ENCODE results near the gene KDR. TPM values are rescaled to one million over a fixed set of nuclear protein-coding genes. Genes with fewer than 3 reads are reported as not detected.

The KDR gene
- total RNA-seq, result 22.9 TPM

- H3K4me1 ChIP-seq, result no peaks in the 10 kb centered on the region
- no peaks in the 10 kb centered on the region for H3K27me3 ChIP-seq
- H3K36me3 ChIP-seq, result no peaks in the 10 kb centered on the region
- TF ChIP-seq CTCF (IDR thresholded peaks at IDR 0.05), result no peak
- H3K27ac ChIP-seq, result no peak within 1 kb of the TSS
- no peaks in the 10 kb centered on the region for H3K9me3 ChIP-seq
- intact Hi-C loops (cut with DNase I), result loop anchor here (5.0 kb wide), 1 partner anchor 123 kb away; no protein-coding TSS in a partner anchor
- H3K4me3 ChIP-seq, result peak within 1 kb of the TSS; percentile 54 to 65
- no peak for DNase-seq (ENCODE audit: low spot score in 2 of 2)
Observed at GRCh38 chr4:55125087-55125721, at the start of gene KDR. Gene KDR, minus strand, starts transcription at chr4:55125595. Its CDS starts 302 bp downstream, at chr4:55125293.

GRCh38 chr4:55173580-55173979 lies 48.2 kb upstream of the KDR start:
- Histone ChIP-seq H3K9me3 (no peaks in the 10 kb centered on the region), H3K27me3 (no peaks in the 10 kb centered on the region), H3K4me1 (no peaks in the 10 kb centered on the region), H3K36me3 (no peaks in the 10 kb centered on the region), H3K4me3 (no peak overlapping the region), H3K27ac (no peak overlapping the region)
- intact Hi-C loops (cut with DNase I), result no loop called here
- TF ChIP-seq CTCF (IDR thresholded peaks at IDR 0.05), result no peak
- DNase-seq (ENCODE audit: low spot score in 2 of 2), result no peak

- Histone ChIP-seq H3K9me3 (no peaks in the 10 kb centered on the region), H3K4me1 (no peaks in the 10 kb centered on the region), H3K36me3 (no peaks in the 10 kb centered on the region), H3K27ac (no peak overlapping the region), H3K27me3 (no peaks in the 10 kb centered on the region), H3K4me3 (no peak overlapping the region)
- TF ChIP-seq CTCF (IDR thresholded peaks at IDR 0.05), result no peak
- intact Hi-C loops (cut with DNase I), result no loop called here
- DNase-seq (ENCODE audit: low spot score in 2 of 2), result no peak
Observed at GRCh38 chr4:55172694-55173287, 47.4 kb upstream of the KDR start.

- Histone ChIP-seq H3K36me3 (no peaks in the 10 kb centered on the region), H3K4me1 (no peaks in the 10 kb centered on the region), H3K9me3 (no peaks in the 10 kb centered on the region), H3K4me3 (no peak overlapping the region), H3K27me3 (no peaks in the 10 kb centered on the region), H3K27ac (no peak overlapping the region)
- DNase-seq (ENCODE audit: low spot score in 2 of 2), result no peak
- TF ChIP-seq CTCF (IDR thresholded peaks at IDR 0.05), result no peak
- intact Hi-C loops (cut with DNase I), result no loop called here
Observed at GRCh38 chr4:55170462-55170861, 45.1 kb upstream of the KDR start.

GRCh38 chr4:55169352-55169961 lies 44.1 kb upstream of the KDR start:
- Histone ChIP-seq H3K27me3 (no peaks in the 10 kb centered on the region), H3K4me1 (no peaks in the 10 kb centered on the region), H3K27ac (no peak overlapping the region), H3K36me3 (no peaks in the 10 kb centered on the region), H3K4me3 (no peak overlapping the region), H3K9me3 (no peaks in the 10 kb centered on the region)
- TF ChIP-seq CTCF (IDR thresholded peaks at IDR 0.05), result no peak
- no peak for DNase-seq (ENCODE audit: low spot score in 2 of 2)
- intact Hi-C loops (cut with DNase I), result no loop called here
